ENCODE data around the gene GHRHR.
A peak's percentile ranks its signal among the peaks of the same experiment; 100 is the strongest.

GHRHR gene

DNA sequence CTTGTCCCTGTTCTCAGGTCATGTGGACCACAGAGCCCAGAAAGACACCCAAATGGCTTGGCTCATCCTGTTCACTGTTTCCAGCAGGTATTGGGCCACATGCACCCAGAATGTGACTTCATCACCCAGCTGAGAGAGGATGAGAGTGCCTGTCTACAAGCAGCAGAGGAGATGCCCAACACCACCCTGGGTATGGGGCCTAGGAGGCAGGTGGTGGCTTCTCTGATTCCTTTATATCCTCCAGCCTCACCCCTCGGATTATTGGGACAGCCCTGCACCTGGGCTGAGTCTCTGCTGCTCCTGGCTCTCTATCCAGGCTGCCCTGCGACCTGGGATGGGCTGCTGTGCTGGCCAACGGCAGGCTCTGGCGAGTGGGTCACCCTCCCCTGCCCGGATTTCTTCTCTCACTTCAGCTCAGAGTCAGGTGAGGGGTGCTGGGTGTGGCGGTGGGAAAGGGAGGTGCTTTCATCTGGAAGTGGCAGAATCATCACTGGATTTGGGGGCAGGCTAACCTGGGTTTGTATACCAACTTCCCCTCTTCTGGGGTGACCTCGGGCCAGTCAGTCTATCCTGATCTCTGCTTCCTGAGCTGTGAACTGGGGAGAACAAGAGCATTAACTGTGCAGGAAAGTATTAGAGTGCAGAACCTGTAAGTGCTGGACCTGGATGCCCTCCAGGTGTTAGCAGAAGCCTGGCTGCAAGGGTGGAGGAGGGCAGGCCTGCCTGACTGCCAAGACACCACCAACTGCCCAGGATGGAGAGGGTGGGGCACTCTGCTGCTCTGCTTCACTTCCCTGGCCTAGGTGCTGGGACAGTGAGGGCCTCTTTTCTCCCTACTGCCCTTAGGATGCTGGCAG is 5.2 kb downstream of the GHRHR start:
- DNase-seq (ENCODE audit: low read depth) = no peak

DNA sequence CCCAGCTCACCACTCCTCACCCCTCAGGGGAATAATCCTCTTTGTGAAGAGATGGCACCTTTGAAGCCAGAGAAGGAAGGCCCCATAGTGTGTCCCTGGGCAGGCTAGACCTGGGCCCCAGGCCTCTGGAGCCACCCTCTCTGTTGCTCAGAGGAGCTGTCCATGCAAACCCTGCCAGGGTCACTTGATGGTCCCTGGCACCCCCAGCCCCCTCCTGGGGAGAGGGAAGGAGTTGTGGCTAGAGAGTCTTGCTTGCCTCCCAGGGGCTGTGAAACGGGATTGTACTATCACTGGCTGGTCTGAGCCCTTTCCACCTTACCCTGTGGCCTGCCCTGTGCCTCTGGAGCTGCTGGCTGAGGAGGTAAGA is 5.8 kb downstream of the GHRHR start:
- no peak for DNase-seq (ENCODE audit: low read depth)

DNA sequence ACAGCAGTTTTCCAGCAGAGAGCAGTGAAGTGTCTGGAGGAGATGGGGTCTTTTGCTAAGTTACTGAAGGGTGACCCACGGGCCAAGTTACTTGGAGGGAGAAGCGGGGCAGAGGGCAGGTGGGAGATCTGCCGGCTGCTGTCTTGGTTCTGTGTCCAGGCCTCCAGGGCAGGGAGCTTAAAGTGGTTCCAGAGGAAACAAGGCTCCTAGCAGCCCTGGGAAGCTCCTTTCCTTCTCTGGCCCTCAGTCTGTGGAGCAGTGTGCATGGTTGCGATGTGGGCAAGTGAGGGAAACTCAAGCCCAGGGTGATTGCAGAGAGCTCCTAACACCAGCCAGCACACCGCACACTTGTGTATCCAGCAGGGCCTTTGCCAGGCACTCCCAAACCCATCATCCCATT is 6.3 kb downstream of the GHRHR start:
- DNase-seq (ENCODE audit: low read depth) = no peak

DNA sequence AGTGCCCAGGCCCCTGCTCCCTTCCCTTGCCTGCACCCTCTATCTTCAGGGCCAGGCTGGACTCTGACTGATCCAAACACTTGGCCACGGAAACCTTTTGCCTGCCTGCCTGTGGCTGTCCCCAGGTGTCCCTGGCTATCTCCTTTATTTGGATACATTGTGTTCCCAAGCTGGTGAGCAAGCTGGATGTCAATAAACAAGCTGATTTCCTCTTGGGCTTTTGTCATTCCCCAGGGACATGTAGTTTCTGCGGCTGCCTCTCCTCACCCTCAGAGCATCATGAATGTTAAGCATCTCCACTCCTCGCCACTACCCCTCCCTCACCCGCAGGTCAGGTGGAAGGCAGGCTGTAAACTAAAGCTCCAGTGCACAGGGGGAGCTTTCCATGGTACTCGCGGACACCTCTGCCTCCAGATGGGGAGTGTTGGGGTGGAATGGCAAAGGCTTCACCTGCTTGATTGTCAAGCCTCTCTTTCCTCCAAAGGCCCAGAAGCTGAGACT is 6.9 kb downstream of the GHRHR start:
- DNase-seq (ENCODE audit: low read depth) = no peak

DNA sequence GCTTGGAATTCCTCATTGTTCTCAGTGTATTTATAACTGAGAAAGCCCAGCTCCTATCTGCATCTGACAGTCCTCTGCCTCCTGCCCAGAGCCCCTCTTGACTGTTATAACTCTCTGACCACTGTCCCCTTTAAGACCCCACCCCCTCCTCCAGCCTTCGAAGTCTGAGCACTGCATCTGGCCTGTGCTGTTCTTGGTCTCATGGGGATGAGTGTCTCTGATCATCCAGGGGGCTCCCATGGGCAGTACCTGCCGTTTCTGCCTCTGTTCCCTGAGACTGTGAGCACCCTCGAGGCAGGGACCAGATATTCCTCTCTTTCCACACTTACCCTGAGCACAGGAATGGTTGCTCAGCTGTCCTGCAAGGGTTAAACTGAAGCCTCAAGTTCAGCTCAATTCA is 7.7 kb downstream of the GHRHR start:
- DNase-seq (ENCODE audit: low read depth) = no peak

DNA sequence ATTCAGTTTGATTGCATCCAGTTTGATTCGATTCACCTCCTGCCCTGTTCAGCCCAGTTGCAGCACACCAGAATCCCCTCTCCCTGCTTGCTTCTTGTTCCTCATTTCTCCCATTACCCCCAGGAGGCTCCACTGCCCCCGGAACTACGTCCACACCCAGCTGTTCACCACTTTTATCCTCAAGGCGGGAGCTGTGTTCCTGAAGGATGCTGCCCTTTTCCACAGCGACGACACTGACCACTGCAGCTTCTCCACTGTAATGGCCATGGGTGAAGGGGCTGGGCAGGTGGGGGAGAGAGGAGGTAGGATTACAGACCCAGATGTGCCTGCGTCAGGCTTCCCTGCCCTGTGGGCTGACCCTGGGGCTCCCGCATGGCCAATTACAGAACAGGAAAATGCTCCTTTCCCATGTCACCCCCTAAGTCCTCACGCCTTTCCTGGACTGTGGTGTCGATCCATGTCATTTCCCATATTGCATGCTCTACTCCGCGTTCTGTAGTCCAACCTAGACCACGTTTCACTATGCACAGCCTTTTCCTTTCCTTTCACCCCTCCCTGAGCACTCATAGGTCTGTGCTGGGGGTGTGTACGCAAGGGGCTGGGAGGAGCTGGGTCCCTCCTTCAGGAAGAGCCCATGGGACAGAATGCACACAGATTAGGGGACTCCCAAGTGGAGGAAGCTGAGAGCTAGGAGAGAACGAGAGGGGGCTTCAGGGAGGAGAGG is 8.2 kb downstream of the GHRHR start:
- DNase-seq (ENCODE audit: low read depth) = no peak

DNA sequence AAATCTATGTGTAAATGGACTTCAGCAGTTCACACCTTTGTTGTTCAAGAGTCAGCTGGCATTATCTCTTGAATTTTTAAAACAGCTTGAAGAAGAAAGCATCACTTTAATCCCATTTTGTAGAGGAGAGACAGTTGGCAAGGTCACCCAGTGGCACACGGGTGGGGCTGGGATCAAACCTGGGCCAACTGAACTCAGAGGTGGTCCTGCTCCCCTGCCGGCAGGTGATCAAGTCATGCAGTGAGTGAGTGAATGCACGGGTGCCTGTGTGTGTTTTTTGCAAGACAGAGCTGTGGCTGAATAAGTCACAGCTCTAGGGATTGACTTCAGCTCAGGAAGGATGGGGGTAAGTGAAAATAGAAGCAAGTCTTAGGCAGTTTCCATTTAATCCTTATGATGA is 9.5 kb downstream of the GHRHR start:
- DNase-seq (ENCODE audit: low read depth) = no peak

DNA sequence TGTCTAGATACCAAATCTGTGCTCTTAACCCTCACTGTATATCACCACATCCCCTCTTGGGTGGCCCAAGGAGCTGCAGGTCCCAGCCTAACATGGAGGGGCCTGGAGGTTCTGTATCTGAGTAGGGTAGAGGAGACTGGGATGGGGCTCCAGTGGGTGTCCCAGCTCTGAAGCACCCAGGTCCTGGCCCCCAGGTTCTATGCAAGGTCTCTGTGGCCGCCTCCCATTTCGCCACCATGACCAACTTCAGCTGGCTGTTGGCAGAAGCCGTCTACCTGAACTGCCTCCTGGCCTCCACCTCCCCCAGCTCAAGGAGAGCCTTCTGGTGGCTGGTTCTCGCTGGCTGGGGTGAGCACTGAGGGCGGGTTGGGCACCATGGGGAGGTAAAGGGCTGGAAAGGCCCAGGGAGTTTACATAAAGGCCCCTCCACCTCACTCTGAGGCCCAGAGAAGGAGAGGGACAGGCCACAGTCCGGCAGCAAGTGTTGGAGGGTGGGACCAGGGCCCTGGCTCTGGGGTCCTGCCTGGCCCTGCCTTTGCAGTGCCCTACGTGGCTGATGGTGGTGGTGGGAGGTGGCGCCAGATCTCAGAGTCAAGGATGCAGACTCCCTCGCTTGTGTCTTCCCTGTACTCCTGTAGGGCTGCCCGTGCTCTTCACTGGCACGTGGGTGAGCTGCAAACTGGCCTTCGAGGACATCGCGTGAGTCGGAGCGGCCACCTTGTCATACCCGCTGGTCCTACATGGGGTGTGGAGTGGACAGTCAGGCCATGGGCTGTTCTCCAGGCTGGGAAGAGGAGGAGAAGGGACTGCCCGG is 10.2 kb downstream of the GHRHR start:
- no peak for DNase-seq (ENCODE audit: low read depth)

DNA sequence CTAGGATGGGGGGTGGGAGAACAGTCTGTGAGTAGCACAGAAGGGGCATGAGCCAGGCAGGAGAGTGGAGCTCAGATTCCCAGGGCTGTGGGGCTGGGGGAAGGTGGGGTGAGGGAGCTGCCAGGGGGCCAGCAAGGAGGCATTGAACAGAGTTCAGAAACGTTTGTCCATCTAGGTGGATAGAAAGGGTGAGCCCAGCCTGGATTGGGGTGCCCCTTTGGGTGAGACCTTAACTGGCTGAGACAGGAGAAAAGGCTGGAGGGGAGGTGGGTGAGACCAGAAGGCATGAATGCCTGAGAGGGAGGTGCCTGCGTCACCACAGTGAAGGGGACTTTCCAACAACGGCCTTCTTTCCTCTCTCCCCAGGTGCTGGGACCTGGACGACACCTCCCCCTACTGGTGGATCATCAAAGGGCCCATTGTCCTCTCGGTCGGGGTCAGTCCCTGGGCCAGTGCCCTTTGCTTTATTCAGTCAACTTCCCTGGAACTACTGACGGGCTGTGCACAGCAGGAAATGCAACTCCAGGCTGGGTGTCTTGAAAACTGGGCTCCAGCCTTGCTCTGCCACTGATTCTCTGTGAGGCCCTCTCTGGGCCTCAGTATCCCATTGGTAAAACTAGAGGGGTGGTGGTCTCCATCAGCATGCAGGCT is 11.0 kb downstream of the GHRHR start:
- peak; percentile 4 for DNase-seq (ENCODE audit: low read depth)

DNA sequence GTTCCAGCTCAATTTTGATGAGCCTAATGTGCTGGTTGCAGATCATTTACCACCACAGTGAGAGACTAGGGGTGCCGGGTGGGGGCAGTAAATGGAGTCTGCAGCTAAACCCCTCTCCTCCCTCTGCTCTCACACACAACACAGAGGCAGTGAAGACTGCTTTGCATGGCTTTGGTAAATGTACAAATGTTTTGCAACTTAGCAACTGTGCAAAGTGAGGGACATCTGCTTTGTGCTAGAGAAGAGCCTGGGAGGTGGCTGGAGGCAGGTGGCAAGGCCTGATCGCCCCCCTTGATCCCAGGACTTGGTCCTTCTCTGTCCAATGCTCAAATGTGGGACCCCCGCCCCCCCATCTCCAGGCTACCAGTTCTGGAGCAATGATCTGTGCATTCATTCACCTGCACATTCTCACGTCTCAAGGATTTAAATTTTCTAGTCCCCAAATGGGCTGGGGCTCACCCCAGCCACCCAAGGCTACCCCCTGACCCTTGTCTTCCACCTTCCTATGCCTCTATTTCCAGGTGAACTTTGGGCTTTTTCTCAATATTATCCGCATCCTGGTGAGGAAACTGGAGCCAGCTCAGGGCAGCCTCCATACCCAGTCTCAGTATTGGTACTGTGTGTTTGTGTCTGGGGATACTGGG is 11.6 kb downstream of the GHRHR start:
- no peak for DNase-seq (ENCODE audit: low read depth)

DNA sequence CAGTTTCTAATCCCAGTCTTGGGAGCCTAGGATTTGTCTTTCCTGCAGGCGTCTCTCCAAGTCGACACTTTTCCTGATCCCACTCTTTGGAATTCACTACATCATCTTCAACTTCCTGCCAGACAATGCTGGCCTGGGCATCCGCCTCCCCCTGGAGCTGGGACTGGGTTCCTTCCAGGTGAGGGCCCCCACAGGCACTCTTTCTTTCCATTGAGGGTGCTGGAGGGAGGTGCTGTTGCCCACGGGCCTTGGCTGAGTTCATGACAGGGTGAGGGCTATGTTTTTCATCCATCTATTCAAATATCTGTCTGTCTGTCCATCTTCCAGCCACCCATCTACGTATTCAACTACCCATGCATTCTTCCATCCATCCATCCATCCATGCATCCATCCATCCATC is 12.6 kb downstream of the GHRHR start:
- no peak for DNase-seq (ENCODE audit: low read depth)

DNA sequence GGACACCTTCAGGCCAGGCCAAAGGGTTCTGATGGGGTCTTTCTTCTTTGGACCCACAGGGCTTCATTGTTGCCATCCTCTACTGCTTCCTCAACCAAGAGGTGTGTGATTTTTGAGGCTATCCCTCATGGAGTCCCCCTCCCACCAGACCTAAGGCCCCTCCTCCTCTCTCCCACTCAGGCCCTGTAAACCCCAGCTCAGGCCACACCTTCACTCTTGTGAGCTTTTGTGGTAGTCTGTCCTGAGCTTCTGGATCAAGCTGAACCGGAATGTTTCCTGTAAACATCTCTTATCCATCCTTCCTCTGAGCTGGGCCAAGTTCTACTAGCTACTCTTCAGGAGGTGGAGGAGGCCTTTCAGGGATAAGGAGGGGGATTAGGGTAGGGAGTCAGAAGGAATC is 13.5 kb downstream of the GHRHR start:
- no peak for DNase-seq (ENCODE audit: low read depth)

DNA sequence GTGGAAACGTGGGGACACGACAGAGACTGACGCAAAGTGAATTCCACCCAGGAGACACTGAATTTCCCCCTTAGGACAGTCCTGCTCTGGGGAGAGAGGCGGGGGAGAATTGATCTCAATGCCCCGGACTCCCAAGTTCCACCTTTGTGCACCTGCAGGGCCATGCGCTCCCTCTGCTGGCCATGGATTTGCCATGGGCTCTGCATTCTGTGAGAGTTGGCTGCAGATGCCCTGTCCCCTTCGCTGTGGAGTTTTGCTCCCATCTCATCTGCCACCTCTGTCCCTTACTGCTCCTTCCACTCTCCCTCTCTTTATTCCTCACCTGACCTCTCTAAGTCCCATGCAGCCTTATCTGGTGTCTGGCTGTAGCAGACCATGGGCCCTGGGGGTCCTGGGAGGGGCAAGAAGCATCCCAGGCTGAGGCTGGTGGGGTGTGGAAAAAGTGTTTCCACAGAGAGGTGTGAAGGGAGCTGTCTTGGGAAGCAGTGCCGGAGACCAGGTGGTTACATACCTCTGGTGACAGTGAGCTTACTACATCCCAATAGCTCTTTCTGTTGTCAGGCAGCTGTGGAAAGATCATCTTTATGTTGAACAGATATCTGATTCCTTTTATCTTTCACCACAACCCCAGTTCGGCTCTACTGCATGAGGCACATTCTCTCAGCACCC is 14.3 kb downstream of the GHRHR start:
- no peak for DNase-seq (ENCODE audit: low read depth)

DNA sequence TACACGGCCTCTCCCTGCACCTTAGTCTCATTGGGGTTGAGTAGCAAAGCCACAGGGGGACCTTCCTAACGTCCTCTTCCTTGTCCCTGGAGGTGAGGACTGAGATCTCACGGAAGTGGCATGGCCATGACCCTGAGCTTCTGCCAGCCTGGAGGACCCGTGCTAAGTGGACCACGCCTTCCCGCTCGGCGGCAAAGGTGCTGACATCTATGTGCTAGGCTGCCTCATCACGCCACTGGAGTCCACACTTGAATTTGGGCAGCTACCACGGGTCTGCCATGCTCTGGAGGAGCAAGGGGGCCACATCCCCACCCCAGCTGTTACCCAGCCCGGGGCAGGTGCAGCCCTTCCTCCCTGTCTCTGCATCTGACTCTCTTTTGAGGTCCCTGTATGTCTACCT is 15.3 kb downstream of the GHRHR start:
- no peak for DNase-seq (ENCODE audit: low read depth)

DNA sequence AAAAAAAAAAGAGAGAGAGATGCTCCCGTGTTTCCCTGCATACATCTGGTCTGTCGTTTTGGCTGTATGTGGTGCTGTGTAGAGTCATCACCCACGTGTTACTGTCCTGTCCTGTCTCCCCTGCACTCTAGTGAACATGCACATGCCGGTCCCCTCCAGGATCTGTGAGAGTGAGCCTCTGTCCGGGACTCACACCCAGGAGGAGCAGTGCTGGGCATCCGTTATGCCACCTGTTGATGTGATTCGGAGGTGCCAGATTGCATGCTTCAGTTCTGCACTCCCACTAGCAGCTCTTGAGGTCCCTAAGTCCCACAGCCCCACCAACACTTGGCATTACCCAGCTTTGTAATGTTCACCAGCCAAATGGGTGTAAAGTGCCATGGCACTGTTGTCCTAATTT is 16.4 kb downstream of the GHRHR start:
- no peak for DNase-seq (ENCODE audit: low read depth)

DNA sequence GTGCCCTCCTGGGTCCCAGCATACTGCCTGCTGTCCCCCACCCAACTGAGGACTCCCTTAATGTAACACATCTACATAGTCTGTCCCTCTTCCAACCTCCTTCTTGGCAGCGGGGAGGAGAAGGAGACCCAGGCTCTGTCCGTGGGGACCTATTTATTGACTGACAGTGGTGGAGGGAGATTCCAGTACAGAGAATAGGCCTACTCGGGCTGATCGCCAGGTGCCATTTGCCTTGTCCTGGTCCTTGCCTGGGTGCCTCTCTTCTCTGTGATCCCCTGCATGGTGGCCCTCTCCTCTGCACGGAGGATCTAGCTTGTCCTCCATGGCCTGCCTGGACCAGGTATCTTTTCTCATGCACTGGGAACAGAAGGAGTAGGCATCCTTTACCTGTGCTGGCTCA is 17.0 kb downstream of the GHRHR start:
- no peak for DNase-seq (ENCODE audit: low read depth)

DNA sequence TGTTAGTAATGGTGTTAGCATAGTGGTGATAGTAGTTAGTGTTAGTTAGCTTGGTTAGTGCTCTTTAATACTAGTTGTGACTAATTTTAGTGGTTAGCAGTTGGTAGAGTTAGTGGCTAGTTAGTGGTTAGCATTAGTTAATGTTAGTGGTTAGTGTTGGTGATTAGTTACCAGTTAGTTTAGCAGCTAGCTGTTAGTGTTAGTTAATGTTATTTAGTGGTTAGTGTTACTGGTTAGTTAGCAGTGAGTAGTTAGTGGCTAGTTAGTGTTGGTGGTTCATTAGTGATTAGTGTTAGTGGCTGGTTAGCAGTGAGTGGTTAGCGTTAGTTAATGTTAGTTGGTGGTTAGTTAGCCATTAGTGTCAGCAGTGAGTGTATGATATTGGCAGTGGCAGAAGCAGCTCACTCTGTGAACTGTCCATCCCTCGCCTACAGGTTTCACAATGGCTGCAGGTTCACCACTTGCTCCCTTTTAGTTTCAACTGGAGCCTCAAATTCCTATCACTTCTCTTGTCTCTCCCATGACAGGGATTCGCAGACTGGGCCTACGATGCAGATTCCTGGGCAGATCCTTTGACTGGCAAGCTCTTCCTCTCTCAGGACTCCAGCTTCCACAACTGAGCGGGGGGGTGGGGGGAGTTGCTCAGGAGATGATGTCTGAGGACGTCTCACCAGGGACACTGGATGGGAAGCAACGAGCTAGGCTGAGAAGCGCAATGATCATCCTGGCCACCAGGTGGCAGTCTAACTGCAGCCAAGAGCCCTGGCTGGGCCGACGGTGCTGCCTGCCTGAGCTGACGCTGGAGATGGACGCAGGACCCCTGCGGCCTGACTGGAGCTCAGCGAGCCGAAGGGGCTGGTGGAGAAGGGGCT is 19.5 kb downstream of the GHRHR start:
- peak; percentile 15 for DNase-seq (ENCODE audit: low read depth)

DNA sequence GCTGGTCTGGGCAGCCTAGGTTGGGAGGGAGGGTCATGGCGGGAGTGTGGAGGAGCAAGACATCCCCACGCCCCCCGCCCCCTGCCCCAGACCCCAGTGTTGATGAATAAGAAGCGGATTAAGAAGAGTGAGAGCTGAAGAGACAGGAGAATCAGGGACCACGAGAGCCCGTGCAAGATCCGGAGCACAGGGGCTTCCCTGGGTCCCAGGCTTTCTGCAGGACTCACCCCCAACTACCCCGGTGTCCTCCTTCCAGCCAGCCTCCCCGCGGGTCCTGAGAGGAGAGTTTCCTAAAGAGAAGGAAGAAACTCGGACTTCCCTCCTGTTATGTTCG is 20.1 kb downstream of the GHRHR start:
- DNase-seq (ENCODE audit: low read depth) = no peak

DNA sequence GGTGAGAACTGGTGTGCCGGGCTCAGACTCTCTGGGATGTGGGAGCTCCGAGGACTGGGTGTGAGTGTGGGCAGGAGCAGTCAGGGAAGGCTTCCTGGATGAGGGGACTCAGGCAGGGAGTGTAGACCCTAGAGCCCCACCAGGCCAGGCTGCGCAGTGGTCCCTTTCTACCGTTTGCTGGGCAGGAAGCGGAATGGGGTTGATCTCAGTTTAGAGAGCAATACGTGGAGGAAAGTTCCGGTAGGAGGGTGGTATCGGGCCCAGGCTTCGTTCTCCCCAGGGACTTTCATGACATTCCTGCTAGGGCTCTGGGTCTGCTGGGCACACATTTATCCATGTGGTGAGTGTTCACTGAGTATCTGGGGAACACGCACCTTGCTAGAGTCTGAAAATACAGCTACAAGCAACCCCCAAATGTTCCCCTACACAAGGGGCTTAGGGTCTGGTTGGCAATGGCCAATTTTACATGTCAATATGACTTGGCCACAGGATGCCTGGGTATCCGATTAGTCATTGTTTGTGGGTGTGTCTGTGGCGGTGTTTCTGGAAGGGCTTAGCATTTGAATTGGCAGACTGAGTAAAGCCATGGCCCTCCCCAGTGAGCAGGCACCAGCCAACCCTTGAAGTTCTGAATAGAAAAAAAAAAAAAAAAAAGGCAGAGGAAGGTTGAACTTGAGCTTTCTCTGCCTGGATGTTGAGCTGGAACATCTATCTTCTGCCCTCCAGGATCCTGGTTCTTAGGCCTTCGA is 20.8 kb downstream of the GHRHR start:
- peak; percentile 3 for DNase-seq (ENCODE audit: low read depth)
